ENCODE measurements around the gene CNNM3.

CNNM3 gene

DNA sequence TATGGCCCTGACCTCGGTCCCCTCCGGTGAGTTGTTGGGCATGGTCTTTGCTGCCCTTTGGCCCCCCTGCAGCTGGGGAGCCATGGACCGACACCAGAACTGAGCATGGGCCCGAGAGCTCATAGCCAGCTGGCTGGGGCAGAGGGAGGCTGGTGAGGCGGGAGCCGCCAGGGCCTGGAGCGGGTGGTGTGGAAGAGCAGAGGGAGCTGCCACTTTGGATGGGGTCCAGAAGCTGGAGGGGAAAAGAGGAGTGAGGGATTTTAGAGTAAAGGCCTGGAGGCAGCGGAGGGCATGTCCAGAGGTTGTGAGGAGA, 16.5 kb upstream of the CNNM3 start:
- no peak for ATAC-seq (ENCODE audit: low read depth)
- Histone ChIP-seq H3K27ac (ENCODE audit: poor library complexity, severe bottlenecking) (no peak overlapping the region), H3K4me3 (ENCODE audit: severe bottlenecking) (no peak overlapping the region), H3K4me1 (ENCODE audit: insufficient read depth, poor library complexity, severe bottlenecking) (no peaks in the 10 kb centered on the region), H3K36me3 (ENCODE audit: low read depth) (no peaks in the 10 kb centered on the region), H3K9me3 (ENCODE audit: severe bottlenecking) (no peaks in the 10 kb centered on the region), H3K27me3 (ENCODE audit: insufficient read depth, poor library complexity, severe bottlenecking) (no peaks in the 10 kb centered on the region)
- TF ChIP-seq, protein P1, sequence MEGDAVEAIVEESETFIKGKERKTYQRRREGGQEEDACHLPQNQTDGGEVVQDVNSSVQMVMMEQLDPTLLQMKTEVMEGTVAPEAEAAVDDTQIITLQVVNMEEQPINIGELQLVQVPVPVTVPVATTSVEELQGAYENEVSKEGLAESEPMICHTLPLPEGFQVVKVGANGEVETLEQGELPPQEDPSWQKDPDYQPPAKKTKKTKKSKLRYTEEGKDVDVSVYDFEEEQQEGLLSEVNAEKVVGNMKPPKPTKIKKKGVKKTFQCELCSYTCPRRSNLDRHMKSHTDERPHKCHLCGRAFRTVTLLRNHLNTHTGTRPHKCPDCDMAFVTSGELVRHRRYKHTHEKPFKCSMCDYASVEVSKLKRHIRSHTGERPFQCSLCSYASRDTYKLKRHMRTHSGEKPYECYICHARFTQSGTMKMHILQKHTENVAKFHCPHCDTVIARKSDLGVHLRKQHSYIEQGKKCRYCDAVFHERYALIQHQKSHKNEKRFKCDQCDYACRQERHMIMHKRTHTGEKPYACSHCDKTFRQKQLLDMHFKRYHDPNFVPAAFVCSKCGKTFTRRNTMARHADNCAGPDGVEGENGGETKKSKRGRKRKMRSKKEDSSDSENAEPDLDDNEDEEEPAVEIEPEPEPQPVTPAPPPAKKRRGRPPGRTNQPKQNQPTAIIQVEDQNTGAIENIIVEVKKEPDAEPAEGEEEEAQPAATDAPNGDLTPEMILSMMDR (IDR thresholded peaks at IDR 0.05; ENCODE audit: poor library complexity, severe bottlenecking), result no peak
- no peak for DNase-seq (ENCODE audit: low spot score)

DNA sequence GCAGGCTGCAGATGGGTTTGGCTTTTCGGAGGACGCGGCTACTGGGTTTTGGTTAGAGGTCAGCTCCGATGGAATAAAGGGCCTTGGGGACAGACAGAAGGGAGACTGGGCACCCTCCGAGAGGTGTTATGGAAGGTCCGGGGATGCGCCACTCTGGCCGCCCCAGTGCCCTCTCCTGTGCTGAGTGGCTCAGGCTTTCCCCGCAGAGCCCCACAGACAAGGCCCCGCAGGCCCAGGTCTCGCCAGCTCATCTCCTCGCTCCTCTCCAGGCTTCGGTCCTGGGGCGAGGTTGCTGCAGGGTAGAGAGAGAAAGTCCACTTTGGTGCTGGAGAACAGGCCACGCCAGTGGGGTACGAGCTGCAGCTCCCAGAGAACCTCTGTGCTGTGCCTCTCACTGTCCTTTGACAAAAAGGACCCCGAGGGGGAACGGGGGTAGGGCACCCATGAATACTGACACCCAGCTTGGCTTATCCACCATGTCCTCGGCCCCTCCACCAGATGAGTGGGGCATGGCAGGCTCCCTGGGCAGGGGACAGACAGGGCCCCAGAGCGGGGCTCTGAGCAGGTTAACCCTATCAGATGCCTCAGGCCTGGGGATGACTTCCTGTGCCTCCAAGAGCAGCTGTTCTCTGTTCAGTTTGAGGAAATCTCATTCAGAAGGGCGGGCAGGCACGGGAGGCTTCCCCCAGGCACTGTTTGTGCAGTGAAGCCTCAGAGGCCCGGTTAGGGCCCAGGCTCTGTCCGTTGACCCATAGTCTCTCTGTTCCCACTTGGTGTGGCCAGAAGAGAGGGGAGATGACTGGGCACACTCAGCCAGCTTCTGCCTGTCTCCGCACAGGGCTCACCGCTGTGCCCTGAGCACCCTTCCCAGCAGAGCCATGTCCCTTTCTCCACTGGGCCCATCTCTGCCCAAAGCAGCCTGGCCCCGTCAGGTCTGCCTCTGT, 15.7 kb upstream of the CNNM3 start:
- no peaks in the 10 kb centered on the region for H3K9me3 ChIP-seq (ENCODE audit: severe bottlenecking)
- no peaks in the 10 kb centered on the region; the same call in 1 of the 2 replicates for H3K36me3 ChIP-seq (ENCODE audit: low read depth)
- no peak overlapping the region for H3K27ac ChIP-seq (ENCODE audit: poor library complexity, severe bottlenecking)
- no peak for DNase-seq (ENCODE audit: low spot score)
- H3K27me3 ChIP-seq (ENCODE audit: insufficient read depth, poor library complexity, severe bottlenecking), result no peaks in the 10 kb centered on the region
- no peak overlapping the region for H3K4me3 ChIP-seq (ENCODE audit: severe bottlenecking)
- peak; percentile 50 for ATAC-seq (ENCODE audit: low read depth)
- H3K4me1 ChIP-seq (ENCODE audit: insufficient read depth, poor library complexity, severe bottlenecking), result no peaks in the 10 kb centered on the region
- TF ChIP-seq, protein P1 (IDR thresholded peaks at IDR 0.05; ENCODE audit: poor library complexity, severe bottlenecking), result no peak

DNA sequence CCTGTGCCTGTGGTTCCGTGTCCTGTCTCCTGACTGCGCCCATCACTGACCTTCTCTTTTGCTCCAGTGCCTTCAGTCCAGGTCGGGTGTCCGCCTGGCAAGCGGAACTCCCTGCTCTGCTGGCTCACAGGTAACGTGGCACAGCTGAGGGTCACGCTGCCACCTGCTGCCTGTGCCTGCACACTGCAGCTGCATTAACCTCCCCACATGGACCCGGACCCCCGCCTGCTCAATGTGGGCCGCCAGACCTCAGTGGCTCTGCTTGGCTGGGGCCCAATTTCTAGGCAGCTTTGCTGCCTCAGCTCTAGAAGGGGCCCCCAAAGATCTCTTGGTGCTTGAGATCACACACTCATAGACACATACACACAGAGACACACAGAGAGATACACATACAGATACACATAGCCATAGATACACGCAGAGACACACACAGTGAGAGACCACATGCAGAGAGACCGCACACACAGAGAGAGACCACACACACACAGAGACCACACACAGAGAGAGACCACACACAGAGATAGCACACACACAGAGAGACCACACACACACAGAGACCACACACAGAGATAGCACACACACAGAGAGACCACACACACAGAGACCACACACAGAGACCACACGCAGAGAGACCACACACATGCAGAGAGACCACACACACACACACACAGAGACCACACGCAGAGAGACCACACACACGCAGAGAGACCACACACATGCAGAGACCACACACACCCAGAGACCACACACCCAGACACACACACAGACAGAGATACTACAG, 14.9 kb upstream of the CNNM3 start:
- TF ChIP-seq, protein P1 (IDR thresholded peaks at IDR 0.05; ENCODE audit: poor library complexity, severe bottlenecking), result peak; percentile 86

DNA sequence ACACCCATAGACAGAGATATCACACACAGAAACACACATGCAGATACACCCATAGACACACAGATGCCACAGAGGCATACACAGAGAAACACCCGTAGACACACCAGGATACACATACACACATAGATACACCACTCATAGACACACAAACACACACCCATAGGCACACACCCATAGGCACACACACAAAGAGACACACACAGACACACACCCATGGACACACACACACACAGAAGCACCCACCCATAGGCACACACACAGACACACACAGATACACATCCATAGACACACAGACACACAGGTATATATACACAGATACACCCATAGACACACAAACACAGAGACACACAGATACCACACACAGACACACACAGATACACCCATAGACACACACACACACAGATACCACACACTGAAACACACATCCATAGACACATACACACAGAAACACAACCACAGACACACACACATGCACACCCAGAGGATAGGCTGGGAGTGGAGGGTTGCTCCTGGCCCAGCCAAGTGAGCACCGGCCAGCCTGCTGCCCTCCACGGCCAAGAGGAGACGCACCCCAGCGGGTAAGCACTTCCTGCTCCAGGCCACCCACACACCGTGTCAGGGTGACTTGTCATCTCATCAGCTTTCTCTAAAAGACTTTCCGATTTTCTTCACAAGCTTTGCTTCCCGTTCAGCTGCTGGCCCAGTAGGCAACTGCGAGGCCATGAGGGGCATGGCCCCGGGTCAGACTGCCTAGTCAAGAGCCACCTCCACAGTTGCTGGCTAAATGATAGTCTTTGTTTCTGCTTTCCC, 14.1 kb upstream of the CNNM3 start:
- Histone ChIP-seq H3K4me1 (ENCODE audit: insufficient read depth, poor library complexity, severe bottlenecking) (no peaks in the 10 kb centered on the region), H3K27ac (ENCODE audit: poor library complexity, severe bottlenecking) (no peak overlapping the region), H3K9me3 (ENCODE audit: severe bottlenecking) (no peaks in the 10 kb centered on the region), H3K36me3 (ENCODE audit: low read depth) (no peaks in the 10 kb centered on the region; the same call in 1 of the 2 replicates), H3K27me3 (ENCODE audit: insufficient read depth, poor library complexity, severe bottlenecking) (no peaks in the 10 kb centered on the region), H3K4me3 (ENCODE audit: severe bottlenecking) (no peak overlapping the region)
- TF ChIP-seq, protein P1 (IDR thresholded peaks at IDR 0.05; ENCODE audit: poor library complexity, severe bottlenecking), result no peak
- no peak for DNase-seq (ENCODE audit: low spot score)
- no peak for ATAC-seq (ENCODE audit: low read depth)

More for the DNA sequence above, 14.9 kb upstream of the CNNM3 start:
- Histone ChIP-seq H3K27me3 (ENCODE audit: insufficient read depth, poor library complexity, severe bottlenecking) (no peaks in the 10 kb centered on the region), H3K4me3 (ENCODE audit: severe bottlenecking) (no peak overlapping the region), H3K4me1 (ENCODE audit: insufficient read depth, poor library complexity, severe bottlenecking) (no peaks in the 10 kb centered on the region), H3K36me3 (ENCODE audit: low read depth) (no peaks in the 10 kb centered on the region; the same call in 1 of the 2 replicates), H3K27ac (ENCODE audit: poor library complexity, severe bottlenecking) (no peak overlapping the region), H3K9me3 (ENCODE audit: severe bottlenecking) (no peaks in the 10 kb centered on the region)
- peak; percentile 89 for ATAC-seq (ENCODE audit: low read depth)
- DNase-seq (ENCODE audit: low spot score), result no peak
